Esophagus squamous epithelium (tissue), 4 donors: ENCODE results near the gene ZSWIM8.

ENCODE experiments used
- POLR2A ChIP-seq, 4 donors: fragments of 450-650 bp; IDR thresholded peaks; one replicate each; pipeline ENCODE4 v1.6.1; 2017; ENCODE audit warnings: antibody characterized with exemption in 4 of 4, mild to moderate bottlenecking in 4 of 4, moderate library complexity in 3 of 4
- TF ChIP-seq, protein P1 (sequence below), 6 experiments: fragments of 450-650 bp in 4 of 6; fragments of 200-600 bp in 2 of 6; sonication (generic) in 2 of 6; IDR thresholded peaks; one replicate each; pipeline ENCODE4 v1.5.1; 2016 to 2019; ENCODE audit warnings: antibody characterized with exemption in 6 of 6, mild to moderate bottlenecking in 4 of 6, moderate library complexity in 4 of 6

GRCh38 chr10:73796766-73797165 lies 11.4 kb downstream of the ZSWIM8 start:
- TF ChIP-seq, protein P1, sequence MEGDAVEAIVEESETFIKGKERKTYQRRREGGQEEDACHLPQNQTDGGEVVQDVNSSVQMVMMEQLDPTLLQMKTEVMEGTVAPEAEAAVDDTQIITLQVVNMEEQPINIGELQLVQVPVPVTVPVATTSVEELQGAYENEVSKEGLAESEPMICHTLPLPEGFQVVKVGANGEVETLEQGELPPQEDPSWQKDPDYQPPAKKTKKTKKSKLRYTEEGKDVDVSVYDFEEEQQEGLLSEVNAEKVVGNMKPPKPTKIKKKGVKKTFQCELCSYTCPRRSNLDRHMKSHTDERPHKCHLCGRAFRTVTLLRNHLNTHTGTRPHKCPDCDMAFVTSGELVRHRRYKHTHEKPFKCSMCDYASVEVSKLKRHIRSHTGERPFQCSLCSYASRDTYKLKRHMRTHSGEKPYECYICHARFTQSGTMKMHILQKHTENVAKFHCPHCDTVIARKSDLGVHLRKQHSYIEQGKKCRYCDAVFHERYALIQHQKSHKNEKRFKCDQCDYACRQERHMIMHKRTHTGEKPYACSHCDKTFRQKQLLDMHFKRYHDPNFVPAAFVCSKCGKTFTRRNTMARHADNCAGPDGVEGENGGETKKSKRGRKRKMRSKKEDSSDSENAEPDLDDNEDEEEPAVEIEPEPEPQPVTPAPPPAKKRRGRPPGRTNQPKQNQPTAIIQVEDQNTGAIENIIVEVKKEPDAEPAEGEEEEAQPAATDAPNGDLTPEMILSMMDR (IDR thresholded peaks at IDR 0.05) = no peak
- TF ChIP-seq POLR2A (IDR thresholded peaks at IDR 0.05) = no peak
